SH-SY5Y (cell line): Measurements from ENCODE around the gene GALK2.

ENCODE experiments used
- GATA2 ChIP-seq: IDR thresholded peaks from 2 replicates; pipeline ENCODE4 v1.6.1; 2011; ENCODE audit warnings: mild to moderate bottlenecking, low read depth, low read length
- GATA3 ChIP-seq: IDR thresholded peaks from 2 replicates; pipeline ENCODE4 v1.6.1; 2011; ENCODE audit warnings: low read depth, mild to moderate bottlenecking, low read length, moderate library complexity

- TF ChIP-seq GATA3 (no peak), GATA2 (no peak)
These were observed 118.3 kb downstream of the GALK2 start for GRCh38 chr15:49288391-49288790.
